COR-L47 (cell line): ENCODE results near the gene RWDD3.

Experiments
- DNase-seq: peaks from one replicate; lab custom pipeline; 2025; lab: John Stamatoyannopoulos, UW

RWDD3 gene

GRCh38 chr1:95282518-95282895, 48.5 kb downstream of the RWDD3 start:
- no peak for DNase-seq

- no peak for DNase-seq
Measured at GRCh38 chr1:95284420-95284819, 50.4 kb downstream of the RWDD3 start.

GRCh38 chr1:95286479-95286878, 52.5 kb downstream of the RWDD3 start:
- DNase-seq, result peak; percentile 70

- DNase-seq, result peak; percentile 9
Measured at GRCh38 chr1:95287081-95287480, 53.1 kb downstream of the RWDD3 start.

GRCh38 chr1:95287825-95288224, 53.8 kb downstream of the RWDD3 start:
- DNase-seq, result no peak
